T47D (cell line): ENCODE measurements around the gene IFNGR1.

Experiments used
- DNase-seq, 2 experiments: peaks; one replicate each; pipeline versions ENCODE4 v3.0.0 to v3.0.0-alpha.2; 2011 to 2012; ENCODE audit warnings: low read depth in 1 of 2, low spot score in 1 of 2
- JUND ChIP-seq: IDR thresholded peaks from 2 replicates; pipeline ENCODE4 v1.6.1; 2012; ENCODE audit warnings: low read depth
- in situ Hi-C: cut with HindIII; loops from 2 replicates; pipeline ENCODE4 v1.10.0; 2016; ENCODE audit warnings: low sequenced_read_pairs, low pct_unique_long_range_greater_than_20kb

Gene IFNGR1

DNA sequence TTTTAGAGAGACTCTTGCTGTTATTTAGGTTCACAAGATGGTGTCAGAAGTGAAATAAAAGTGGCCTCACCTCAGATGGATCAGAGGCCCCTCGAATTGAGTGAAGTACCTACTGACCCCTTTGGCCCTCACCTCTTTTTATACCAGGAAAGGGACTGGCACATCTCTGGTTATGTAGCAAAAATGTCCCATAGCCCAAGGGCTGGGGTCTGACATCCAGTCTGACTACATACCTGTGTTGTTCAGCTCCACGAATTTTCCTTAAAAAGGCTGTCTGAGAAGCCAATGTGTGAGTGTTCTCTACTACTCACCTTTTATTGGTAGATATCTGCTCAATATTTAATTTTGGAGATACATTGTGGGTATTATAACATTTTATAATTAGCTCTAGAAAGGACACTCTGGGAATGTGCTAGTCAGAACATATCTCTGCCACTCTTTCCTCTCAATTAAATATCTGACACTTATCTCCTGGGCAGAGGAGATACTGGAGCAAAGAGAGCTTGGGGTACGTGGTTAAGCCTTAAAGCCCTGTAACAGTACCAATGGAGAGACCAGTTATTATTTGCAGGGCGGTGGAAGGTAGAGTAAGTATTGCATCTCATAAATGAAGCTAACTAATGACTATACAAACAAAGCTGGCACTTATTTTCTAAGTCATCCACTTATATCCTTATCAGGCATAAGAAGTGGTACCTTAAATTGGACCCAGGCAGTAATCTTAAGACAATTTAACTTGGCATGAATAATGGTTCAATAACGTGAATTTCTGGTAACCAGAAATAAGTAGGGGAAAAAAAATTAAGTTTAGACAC lies 25.7 kb downstream of the IFNGR1 start:
- in situ Hi-C loops: no loop called here
- TF ChIP-seq JUND: no peak

DNA sequence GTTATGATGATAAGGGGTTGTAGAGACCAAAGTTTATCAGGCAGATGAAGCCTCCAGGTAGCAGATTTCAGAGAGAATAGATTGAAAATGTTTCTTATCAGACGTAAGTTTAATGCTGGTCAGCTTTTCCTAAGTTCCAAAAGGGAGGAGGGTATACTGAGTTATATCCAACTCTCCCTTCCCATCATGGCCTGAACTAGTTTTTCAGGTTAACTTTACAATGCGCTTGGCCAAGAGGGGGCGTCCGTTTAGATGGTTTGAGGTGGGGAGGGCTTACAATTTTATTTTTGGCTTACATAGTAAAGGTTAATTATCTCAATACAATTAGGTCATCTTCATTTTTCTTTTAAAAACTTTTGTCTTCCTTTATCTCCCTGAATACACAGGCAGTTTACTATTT lies 26.4 kb downstream of the IFNGR1 start:
- in situ Hi-C loops: no loop called here
- no peak for TF ChIP-seq JUND
- DNase-seq: no peak

More for the DNA sequence above, 25.7 kb downstream of the IFNGR1 start:
- no peak for DNase-seq

DNA sequence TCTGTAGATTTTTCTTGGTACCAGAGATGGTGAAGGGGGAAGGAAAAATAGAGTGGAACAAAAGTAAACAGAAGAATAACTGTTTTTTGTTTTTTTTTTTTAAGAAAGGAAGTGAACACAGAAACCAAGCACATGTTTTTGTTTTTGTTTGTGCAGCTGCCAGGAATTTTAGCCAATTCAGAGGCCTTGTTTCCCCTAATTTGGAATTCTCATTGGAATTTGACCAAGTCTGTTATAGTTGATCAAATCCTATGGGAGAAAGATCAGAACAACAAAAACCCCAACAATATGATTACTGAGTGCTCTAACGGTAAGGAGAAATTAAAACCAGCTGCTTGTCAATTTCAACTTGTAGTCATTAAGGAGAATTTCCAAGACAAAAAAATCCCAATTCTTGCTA lies 27.5 kb downstream of the IFNGR1 start:
- no peak for DNase-seq
- no peak for TF ChIP-seq JUND
- in situ Hi-C loops: no loop called here

DNA sequence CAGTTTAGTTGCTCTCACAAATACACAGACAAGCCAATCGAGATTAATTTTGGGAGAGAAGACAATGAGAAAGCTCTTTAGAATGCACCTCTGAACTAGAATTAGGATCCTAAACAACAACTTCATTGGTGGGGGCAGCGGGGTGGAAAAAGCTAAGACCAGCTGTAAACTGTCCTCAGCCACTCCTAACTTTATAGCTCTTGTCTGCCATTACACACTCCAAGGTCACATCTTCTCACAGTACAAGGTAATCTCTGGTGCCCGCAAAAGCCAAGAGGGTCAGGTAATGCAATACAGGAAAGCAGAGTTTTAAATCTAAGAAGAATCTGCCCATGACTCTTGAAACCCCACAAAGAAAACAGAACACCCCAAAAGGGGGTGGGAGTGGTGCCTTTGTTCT lies 27.9 kb downstream of the IFNGR1 start:
- in situ Hi-C loops: no loop called here
- no peak for DNase-seq
- no peak for TF ChIP-seq JUND

DNA sequence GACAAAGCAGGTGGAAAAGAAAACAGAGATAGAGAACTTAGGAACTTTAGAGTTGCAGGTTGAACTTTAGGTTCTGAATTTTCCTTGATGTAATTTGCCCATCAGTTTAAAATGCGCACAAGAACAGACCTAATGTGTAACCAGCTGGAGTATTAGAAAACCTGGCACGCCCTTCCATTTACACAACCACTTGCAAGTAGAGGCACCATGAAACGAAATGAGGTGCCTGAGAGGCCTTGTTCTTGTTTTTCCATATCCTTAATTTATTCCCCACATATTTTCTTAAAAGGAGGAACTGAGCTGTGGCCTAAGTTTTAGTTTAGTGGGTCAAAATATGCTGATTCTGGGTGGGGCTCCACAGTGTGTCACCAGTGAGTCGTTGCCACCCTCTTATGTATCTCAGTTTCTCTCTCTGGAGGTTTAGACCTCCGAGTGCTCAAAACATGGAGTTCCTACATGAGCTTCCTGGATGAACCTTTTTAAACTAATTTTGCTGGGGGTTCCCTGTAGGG lies 28.5 kb downstream of the IFNGR1 start:
- DNase-seq: no peak
- in situ Hi-C loops: no loop called here
- TF ChIP-seq JUND: no peak

DNA sequence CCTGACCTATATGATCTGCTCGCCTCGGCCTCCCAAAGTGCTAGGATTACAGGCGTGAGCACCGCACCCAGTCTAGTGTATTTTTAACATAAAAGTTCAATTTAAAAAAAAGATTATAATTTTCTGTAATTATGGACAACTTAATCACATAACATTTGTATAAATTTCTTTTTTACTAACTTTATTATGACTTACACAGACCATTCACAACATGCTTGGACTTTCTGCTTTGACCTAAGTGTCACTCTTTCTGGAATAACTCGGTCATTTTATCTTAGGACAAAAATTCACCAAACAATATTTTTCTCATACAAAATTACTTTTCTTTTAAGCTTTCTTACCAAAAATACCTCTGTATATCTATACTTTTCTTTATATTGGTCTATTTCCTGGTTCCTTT lies 30.3 kb downstream of the IFNGR1 start:
- in situ Hi-C loops: no loop called here

DNA sequence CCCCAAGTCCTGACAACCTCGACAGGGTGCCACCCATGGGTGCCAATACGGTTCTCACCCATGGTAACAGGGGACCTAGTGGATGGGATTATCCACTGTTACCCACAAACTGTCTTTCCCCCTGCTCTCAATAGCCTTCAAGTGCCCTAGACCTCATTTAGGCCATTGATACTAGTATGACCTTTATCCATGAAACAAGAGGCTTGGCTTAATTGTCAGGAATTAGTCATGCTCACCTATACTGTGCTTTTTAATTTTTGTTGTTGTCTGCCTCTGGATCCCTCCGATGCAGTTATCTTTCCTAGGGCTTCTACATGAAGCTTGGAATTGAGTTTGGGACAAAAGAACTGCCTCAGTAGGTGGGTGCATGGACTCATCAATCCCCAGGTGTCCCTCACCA lies 33.9 kb downstream of the IFNGR1 start:
- in situ Hi-C loops: no loop called here
- TF ChIP-seq JUND: no peak
- DNase-seq: no peak

More for the DNA sequence above, 30.3 kb downstream of the IFNGR1 start:
- no peak for TF ChIP-seq JUND
- peak in 1 of 2 experiments; percentile 16 for DNase-seq

DNA sequence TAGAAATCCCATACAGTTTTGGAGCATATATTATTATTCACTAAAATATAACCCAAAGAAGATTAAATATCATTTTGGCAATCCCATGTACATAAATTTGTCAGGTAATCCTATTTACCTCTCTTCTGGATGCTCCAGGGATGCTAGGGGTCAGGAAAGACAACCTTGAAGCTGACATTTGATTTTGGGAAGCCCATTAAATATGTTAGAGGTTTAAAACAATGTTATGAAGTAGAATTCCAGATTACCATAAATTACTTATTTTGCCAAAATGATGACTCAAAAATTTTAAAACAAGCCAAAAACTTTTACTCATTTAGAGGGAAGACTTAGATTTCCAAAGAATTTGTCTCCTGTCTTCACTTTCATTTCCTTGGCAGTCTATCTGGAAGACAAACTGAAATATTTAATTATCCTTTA lies 36.5 kb downstream of the IFNGR1 start:
- no peak for DNase-seq

DNA sequence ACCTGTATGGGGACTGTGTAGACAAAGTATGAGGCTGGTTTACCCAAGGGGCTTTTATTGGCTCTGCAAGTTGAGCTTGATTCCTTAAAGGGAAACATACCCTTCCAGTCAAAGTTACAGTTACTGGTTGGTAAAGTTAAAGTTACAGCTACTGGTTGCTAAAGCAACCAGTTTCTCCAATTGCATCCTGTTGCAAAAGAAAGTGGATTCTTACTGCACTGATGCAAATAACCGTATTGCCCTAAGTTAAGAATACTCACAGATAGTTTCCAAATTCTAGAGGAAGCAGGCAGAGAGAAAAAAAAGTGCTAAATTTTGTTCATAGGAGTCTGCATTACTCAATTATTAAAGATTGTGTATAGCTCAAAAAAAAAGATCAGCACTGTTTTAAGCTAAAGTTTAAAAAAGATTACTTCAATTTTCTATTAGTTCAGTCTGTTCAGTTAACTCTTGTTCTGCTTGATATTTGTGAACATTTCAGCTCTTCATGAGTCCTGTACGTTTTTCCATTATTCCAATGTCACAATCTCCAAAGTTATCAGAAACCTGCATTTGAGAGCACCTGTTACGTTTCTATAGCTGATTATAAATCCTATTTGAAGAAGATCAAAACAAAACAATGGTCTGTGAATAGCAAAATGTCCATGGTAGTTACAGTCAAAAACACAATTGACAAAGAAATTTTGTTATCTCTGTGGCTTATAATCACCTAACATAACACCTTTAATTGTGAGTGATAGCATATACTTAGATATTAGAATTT lies 37.1 kb downstream of the IFNGR1 start:
- in situ Hi-C loops: no loop called here
- DNase-seq: no peak
- TF ChIP-seq JUND: no peak

More for the DNA sequence above, 36.5 kb downstream of the IFNGR1 start:
- no peak for TF ChIP-seq JUND
- in situ Hi-C loops: no loop called here

DNA sequence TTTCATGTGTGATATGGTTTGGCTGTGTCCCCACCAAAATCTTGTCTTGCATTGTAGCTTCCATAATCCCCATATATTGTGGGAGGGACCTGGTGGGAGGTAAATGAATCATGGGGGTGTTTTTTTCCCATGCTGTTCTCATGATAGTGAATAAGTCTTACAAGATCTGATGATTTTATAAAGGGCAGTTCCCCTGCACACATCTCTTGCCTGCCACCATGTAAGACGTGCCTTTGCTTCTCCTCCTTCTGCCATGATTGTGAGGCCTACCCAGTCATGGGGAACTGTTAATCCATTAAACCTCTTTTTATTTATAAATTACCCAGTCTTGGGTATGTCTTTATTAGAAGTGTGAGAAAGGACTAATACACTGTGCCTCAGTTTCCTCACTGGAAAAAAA lies 41.6 kb downstream of the IFNGR1 start:
- no peak for DNase-seq
- in situ Hi-C loops: no loop called here
- no peak for TF ChIP-seq JUND

DNA sequence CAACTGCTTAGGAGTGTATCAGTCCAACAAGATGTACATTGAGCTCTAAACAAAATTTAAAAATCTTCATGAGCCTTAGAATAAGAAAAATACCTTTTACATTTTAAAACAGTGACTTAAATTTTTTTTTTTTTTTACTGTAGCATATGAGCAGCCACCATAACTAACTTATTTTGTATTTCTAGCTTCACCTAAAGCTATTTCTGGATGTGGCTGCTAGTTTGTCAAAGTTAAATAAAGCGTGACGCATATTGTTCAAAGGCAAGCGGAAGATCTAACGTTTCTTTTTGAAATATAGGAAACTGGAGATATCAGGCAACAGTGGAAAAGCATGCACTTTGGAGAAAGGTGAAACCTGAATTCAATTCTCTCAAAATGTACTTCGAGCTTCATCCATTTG lies 42.5 kb downstream of the IFNGR1 start:
- TF ChIP-seq JUND: no peak
- DNase-seq: no peak
- in situ Hi-C loops: no loop called here

DNA sequence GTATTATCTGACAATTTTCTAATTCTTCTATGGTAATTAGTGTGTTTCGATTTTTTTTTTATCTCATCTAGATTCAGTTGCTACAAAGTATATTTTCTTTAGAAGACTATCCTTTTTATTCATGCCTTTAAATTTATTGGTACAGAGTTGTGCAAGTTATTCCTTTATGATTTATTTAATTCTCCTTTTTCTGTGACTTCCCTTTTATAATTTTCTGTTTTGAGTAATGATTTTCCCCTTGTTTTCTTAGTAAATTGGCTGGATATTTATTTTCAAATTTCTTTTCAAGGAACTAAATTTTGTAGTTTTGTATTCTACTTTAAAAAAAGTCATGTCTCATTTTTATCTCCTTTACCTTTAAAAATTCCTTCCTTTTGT lies 43.3 kb downstream of the IFNGR1 start:
- TF ChIP-seq JUND: no peak
- DNase-seq: no peak
- in situ Hi-C loops: no loop called here
